HL-60 (cell line): ENCODE measurements around the gene HERC4.

ENCODE experiments used
- POLR2AphosphoS5 ChIP-seq: IDR thresholded peaks from 2 replicates; pipeline ENCODE4 v1.6.1; 2012; ENCODE audit warnings: low read depth
- SPI1 ChIP-seq: IDR thresholded peaks from 2 replicates; pipeline ENCODE4 v1.6.1; 2012; ENCODE audit warnings: low read depth, mild to moderate bottlenecking, borderline replicate concordance
- TF ChIP-seq, protein P1 (sequence below): IDR thresholded peaks from one replicate; pipeline ENCODE4 v1.5.1; 2011; ENCODE audit warnings: low read length, control low read depth, inconsistent platforms; ENCODE audit not compliant: insufficient read depth

DNA sequence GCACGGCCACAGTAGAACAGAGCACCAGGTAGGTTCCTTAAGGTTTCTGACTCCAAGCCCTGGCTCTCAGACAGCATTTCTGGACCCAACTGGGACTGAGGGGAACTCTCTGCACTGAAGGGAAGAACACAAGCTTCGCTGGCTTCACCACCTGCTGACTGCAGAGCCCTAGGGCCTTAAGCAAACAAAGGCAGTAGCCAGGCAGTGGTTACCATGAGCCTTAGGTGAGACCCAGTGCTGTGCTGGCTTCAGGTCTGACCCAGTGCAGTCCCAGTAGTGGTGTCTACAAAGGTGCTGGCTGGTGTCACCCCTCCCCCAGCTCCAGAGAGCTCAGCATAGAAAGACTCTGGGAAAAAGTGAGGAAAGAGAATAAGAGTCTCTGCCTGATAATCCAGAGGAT, 131.2 kb downstream of the HERC4 start:
- TF ChIP-seq, protein P1, sequence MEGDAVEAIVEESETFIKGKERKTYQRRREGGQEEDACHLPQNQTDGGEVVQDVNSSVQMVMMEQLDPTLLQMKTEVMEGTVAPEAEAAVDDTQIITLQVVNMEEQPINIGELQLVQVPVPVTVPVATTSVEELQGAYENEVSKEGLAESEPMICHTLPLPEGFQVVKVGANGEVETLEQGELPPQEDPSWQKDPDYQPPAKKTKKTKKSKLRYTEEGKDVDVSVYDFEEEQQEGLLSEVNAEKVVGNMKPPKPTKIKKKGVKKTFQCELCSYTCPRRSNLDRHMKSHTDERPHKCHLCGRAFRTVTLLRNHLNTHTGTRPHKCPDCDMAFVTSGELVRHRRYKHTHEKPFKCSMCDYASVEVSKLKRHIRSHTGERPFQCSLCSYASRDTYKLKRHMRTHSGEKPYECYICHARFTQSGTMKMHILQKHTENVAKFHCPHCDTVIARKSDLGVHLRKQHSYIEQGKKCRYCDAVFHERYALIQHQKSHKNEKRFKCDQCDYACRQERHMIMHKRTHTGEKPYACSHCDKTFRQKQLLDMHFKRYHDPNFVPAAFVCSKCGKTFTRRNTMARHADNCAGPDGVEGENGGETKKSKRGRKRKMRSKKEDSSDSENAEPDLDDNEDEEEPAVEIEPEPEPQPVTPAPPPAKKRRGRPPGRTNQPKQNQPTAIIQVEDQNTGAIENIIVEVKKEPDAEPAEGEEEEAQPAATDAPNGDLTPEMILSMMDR, result no peak
- TF ChIP-seq POLR2AphosphoS5 (no peak), SPI1 (no peak)
